Measurements from ENCODE around the gene TRAPPC10. TPM values are rescaled to one million over a fixed set of nuclear protein-coding genes. Genes with fewer than 3 reads are reported as not detected.
A peak's percentile ranks its signal among the peaks of the same experiment; 100 is the strongest.
"Not testable (repeated sequence)": the region's sequence is repeated elsewhere in the genome, so short reads cannot be mapped to it uniquely, and the experiment has no call there.

Gene TRAPPC10
- total and polyA plus RNA-seq, 8 donors: 7.2 to 19.1 (median 11.5) TPM

DNA sequence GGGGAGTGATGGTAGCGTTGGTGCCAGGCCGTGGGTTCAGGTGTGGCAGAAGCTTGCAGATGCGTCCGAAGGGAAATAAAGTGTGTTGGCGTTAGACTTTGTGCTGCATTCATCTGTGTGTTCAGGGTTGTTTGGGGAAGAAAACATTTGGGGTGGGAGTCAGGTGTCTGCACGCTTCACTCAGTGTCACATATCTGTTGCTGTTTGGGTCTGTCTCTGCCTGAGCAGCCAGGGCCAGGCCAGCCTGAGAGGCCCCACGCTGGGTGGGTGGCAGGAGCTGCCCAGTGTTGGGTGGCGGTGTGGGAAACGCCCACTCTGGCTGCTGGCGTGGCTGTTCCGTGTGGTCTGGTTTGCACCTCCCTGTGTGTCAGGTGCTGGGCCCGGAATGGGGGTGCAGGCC, 133.5 kb downstream of the TRAPPC10 start:
- not testable (repeated sequence) for ATAC-seq, H3K9me3 ChIP-seq

GRCh38 chr21:44147108-44147507, 135.0 kb downstream of the TRAPPC10 start:
- H3K27ac ChIP-seq; H3K27me3 ChIP-seq; intact Hi-C loops (cut with DNase I); H3K4me1 ChIP-seq; H3K36me3 ChIP-seq; DNase-seq; FAIRE-seq; H3K4me3 ChIP-seq; H3K9me3 ChIP-seq: not testable (repeated sequence)
- ATAC-seq: peak in 3 of 4 donors; percentile 71 to 89 (median 85)
- no CpG with 5 or more reads among the region's 8 CpGs for WGBS, 2 donors

More for the DNA sequence above, 133.5 kb downstream of the TRAPPC10 start:
- H3K36me3 ChIP-seq; H3K4me1 ChIP-seq; H3K27ac ChIP-seq; H3K4me3 ChIP-seq; H3K27me3 ChIP-seq; FAIRE-seq; intact Hi-C loops (cut with DNase I); DNase-seq: not testable (repeated sequence)
- WGBS, 2 donors: no CpG with 5 or more reads among the region's 12 CpGs

GRCh38 chr21:44150255-44150654, 138.1 kb downstream of the TRAPPC10 start:
- H3K9me3 ChIP-seq; intact Hi-C loops (cut with DNase I); H3K36me3 ChIP-seq; H3K27ac ChIP-seq; H3K27me3 ChIP-seq; FAIRE-seq; H3K4me1 ChIP-seq; DNase-seq; ATAC-seq; H3K4me3 ChIP-seq: not testable (repeated sequence)
- no CpG with 5 or more reads among the region's 10 CpGs for WGBS, 2 donors

GRCh38 chr21:44153214-44153888, 141.2 kb downstream of the TRAPPC10 start:
- H3K27me3 ChIP-seq; H3K36me3 ChIP-seq; H3K9me3 ChIP-seq; DNase-seq; H3K27ac ChIP-seq; H3K4me3 ChIP-seq; FAIRE-seq; intact Hi-C loops (cut with DNase I); H3K4me1 ChIP-seq: not testable (repeated sequence)
- no CpG with 5 or more reads among the region's 21 CpGs for WGBS, 2 donors
- peak; percentile 63 to 87 (median 78) for ATAC-seq

- H3K9me3 ChIP-seq; H3K36me3 ChIP-seq; intact Hi-C loops (cut with DNase I); H3K4me3 ChIP-seq; H3K4me1 ChIP-seq; H3K27me3 ChIP-seq; FAIRE-seq; H3K27ac ChIP-seq: not testable (repeated sequence)
- ATAC-seq: peak in 3 of 4 donors; percentile 26 to 70 (median 44)
- DNase-seq: peak in 3 of 6 donors; percentile 11 to 17 (median 11)
- 95 to 97% methylated on average over 6 to 8 of the region's 17 CpGs for WGBS, 2 donors
These were observed 141.8 kb downstream of the TRAPPC10 start for GRCh38 chr21:44153889-44154228.

GRCh38 chr21:44154816-44155230, 142.7 kb downstream of the TRAPPC10 start:
- WGBS, 2 donors: no CpG with 5 or more reads among the region's 20 CpGs
- intact Hi-C loops (cut with DNase I); FAIRE-seq: not testable (repeated sequence)

DNA sequence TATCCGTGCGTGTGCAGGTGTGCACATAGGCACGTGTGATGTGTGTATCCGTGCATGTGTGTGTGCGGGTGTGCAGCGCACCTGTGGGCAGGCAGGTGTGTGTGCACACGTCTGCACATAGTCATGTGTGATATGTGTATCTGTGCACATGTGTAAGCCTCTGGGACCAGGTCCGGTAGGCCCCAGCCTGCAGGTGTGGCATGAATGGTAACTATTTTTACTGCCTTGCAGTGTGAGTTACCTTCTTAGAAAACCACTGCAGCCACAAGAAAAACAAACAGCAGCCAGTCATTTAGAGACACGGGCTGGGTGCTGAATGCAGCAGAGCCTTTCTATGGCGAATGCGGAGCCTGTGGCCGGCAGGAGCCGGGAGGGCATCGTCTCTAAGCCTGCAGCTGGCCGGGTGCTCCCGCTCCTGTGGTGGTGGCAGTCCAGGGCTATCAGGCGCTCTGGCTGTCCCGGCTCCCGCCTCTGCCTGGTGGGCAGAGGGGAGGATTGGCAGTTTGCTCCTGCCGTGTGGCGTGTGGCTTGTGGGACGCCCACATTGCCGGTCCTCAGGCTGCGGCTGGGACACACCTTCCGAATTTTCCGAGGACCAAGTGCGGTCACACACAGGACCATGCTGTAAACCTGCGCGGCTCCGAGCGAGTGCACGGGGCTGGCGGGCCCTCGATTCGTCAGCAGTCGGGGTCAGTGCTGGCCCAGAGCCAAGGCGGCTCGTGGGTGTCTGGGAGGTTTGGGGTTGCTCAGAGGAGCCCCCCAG, 143.3 kb downstream of the TRAPPC10 start:
- H3K4me1 ChIP-seq; H3K36me3 ChIP-seq; DNase-seq; intact Hi-C loops (cut with DNase I); H3K27me3 ChIP-seq; H3K9me3 ChIP-seq; H3K27ac ChIP-seq; ATAC-seq; H3K4me3 ChIP-seq; FAIRE-seq: not testable (repeated sequence)
- WGBS, 2 donors: no CpG with 5 or more reads among the region's 38 CpGs

More at GRCh38 chr21:44154816-44155230, 142.7 kb downstream of the TRAPPC10 start:
- peak in 3 of 4 donors; percentile 21 to 69 (median 60) for ATAC-seq
- not testable (repeated sequence) for H3K4me3 ChIP-seq, H3K27ac ChIP-seq, H3K4me1 ChIP-seq, DNase-seq, H3K9me3 ChIP-seq, H3K36me3 ChIP-seq, H3K27me3 ChIP-seq

DNA sequence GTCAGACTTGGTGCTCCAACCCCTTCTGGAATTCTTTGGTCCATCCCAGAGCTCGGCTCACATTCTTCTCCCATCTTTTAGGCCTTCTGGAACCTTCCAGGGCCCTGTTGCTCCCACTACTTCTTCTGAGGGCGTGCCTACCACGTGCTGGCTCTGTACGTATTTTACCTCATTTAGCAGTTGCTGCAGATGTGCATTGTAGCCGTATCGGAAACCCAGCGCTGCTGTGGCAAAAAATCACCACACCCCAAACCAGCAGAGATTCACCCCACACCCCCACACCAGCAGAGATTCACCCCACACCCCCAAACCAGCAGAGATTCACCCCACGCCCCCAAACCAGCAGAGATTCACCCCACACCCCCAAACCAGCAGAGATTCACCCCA, 143.9 kb downstream of the TRAPPC10 start:
- H3K27ac ChIP-seq; FAIRE-seq; H3K36me3 ChIP-seq; DNase-seq; ATAC-seq; H3K9me3 ChIP-seq; H3K27me3 ChIP-seq; H3K4me3 ChIP-seq; intact Hi-C loops (cut with DNase I); H3K4me1 ChIP-seq: not testable (repeated sequence)
- WGBS, 2 donors: no CpG with 5 or more reads among the region's 8 CpGs

Other genes starting within 250 kb of the TRAPPC10 start
- 10 to 100 TPM in 4 of 6 donors, 1 to 10 TPM in 2; 7.4 to 21.3 (median 11.4) TPM for gene CSTB, start 236.0 kb upstream of the TRAPPC10 start, total RNA-seq
- gene CSTB, start 236.0 kb upstream of the TRAPPC10 start, polyA plus RNA-seq: 10 to 100 TPM; 33.8 to 35.6 TPM
- 10 to 100 TPM in 4 of 6 donors, 1 to 10 TPM in 2; 7.6 to 18.4 (median 12.0) TPM for gene RRP1, start 222.7 kb upstream of the TRAPPC10 start, total RNA-seq
- 10 to 100 TPM; 15.1 to 17.4 TPM for gene RRP1, start 222.7 kb upstream of the TRAPPC10 start, polyA plus RNA-seq
- gene AGPAT3, start 147.1 kb upstream of the TRAPPC10 start, total RNA-seq: 10 to 100 TPM; 29.1 to 49.6 (median 32.6) TPM
- 10 to 100 TPM; 13.6 to 18.4 TPM for gene AGPAT3, start 147.1 kb upstream of the TRAPPC10 start, polyA plus RNA-seq
- 1 to 10 TPM in 5 of 6 donors, under 1 TPM in 1; 0.87 to 5.8 (median 2.2) TPM for gene PWP2, start 95.1 kb downstream of the TRAPPC10 start, total RNA-seq
- gene PWP2, start 95.1 kb downstream of the TRAPPC10 start, polyA plus RNA-seq: 10 to 100 TPM in 1 of 2 donors, 1 to 10 TPM in 1; 5.6 to 10.5 TPM
- gene GATD3, start 121.4 kb downstream of the TRAPPC10 start, total RNA-seq: 10 to 100 TPM in 1 of 6 donors, 1 to 10 TPM in 5; 4.2 to 10.0 (median 5.9) TPM
- 1 to 10 TPM; 4.6 to 6.0 TPM for gene GATD3, start 121.4 kb downstream of the TRAPPC10 start, polyA plus RNA-seq
- gene ICOSLG, start 228.6 kb downstream of the TRAPPC10 start, total RNA-seq: 1 to 10 TPM in 3 of 6 donors, under 1 TPM in 3; 0.46 to 2.7 (median 0.99) TPM
- under 1 TPM; 0.72 to 0.87 TPM for gene ICOSLG, start 228.6 kb downstream of the TRAPPC10 start, polyA plus RNA-seq
- not detected for gene DNMT3L, start 249.6 kb downstream of the TRAPPC10 start, total RNA-seq
- not detected for gene DNMT3L, start 249.6 kb downstream of the TRAPPC10 start, polyA plus RNA-seq

Data from pancreas (tissue), 10 donors.